HG03097 (cell line): ENCODE results near the gene MVP.
"Not testable (repeated sequence)": the region's sequence is repeated elsewhere in the genome, so short reads cannot be mapped to it uniquely, and the experiment has no call there.

Experiments
- ATAC-seq: cut with Tn5 transposase; IDR thresholded peaks from one replicate; pipeline ENCODE4 v1.9.1; 2021; ENCODE audit not compliant: unreplicated experiment, low FRiP score

The MVP gene

GRCh38 chr16:29868396-29869009, 48.2 kb downstream of the MVP start:
- no peak for ATAC-seq

- not testable (repeated sequence) for ATAC-seq
Measured at GRCh38 chr16:29869067-29869466, 48.8 kb downstream of the MVP start.

- no peak for ATAC-seq
Measured at GRCh38 chr16:29871822-29872546, 51.7 kb downstream of the MVP start.

- ATAC-seq, result no peak
Measured at GRCh38 chr16:29873319-29873718, 53.1 kb downstream of the MVP start.

- no peak for ATAC-seq
Measured at GRCh38 chr16:29875206-29875605, 54.9 kb downstream of the MVP start.

- no peak for ATAC-seq
Measured at GRCh38 chr16:29876217-29876593, 55.9 kb downstream of the MVP start.

GRCh38 chr16:29876594-29877249, 56.5 kb downstream of the MVP start:
- no peak for ATAC-seq

- no peak for ATAC-seq
Measured at GRCh38 chr16:29877266-29877961, 57.2 kb downstream of the MVP start.

- ATAC-seq, result no peak
Measured at GRCh38 chr16:29878172-29878571, 57.9 kb downstream of the MVP start.

GRCh38 chr16:29881050-29881449, 60.8 kb downstream of the MVP start:
- no peak for ATAC-seq

- ATAC-seq, result no peak
Measured at GRCh38 chr16:29883987-29884386, 63.7 kb downstream of the MVP start.

GRCh38 chr16:29889372-29889771, 69.1 kb downstream of the MVP start:
- not testable (repeated sequence) for ATAC-seq

- ATAC-seq, result no peak
Measured at GRCh38 chr16:29891525-29892457, 71.5 kb downstream of the MVP start.

GRCh38 chr16:29892458-29892813, 72.2 kb downstream of the MVP start:
- no peak for ATAC-seq

- no peak for ATAC-seq
Measured at GRCh38 chr16:29893553-29893952, 73.3 kb downstream of the MVP start.

GRCh38 chr16:29894352-29894751, 74.1 kb downstream of the MVP start:
- no peak for ATAC-seq

- ATAC-seq, result no peak
Measured at GRCh38 chr16:29896841-29897240, 76.6 kb downstream of the MVP start.

GRCh38 chr16:29897333-29897732, 77.1 kb downstream of the MVP start:
- no peak for ATAC-seq
